ENCODE results near the gene SRBD1.
A peak's percentile ranks its signal among the peaks of the same experiment; 100 is the strongest.
"Not testable (repeated sequence)": the region's sequence is repeated elsewhere in the genome, so short reads cannot be mapped to it uniquely, and the experiment has no call there.

The SRBD1 gene

DNA sequence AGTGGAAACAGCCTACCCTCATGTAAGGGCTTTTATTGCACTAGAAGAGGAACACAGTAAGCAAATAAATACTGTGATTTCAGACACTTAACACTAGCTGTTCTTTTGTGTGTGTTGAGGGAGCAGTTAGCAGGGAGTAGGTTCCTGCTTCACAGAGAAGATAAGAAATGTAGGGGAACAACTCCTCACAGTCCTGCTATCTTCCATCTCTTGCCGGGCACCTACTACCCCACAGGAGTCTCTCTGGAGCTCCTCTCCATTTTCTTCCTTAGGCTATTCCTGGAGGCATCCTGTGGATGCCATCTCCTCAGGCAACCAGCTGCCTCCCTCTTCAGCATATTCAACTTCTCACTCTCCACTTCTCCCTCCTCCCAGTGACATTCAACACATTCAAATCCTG, 145.0 kb downstream of the SRBD1 start:
- peak in 2 of 4 experiments; percentile 2 to 7 for DNase-seq

DNA sequence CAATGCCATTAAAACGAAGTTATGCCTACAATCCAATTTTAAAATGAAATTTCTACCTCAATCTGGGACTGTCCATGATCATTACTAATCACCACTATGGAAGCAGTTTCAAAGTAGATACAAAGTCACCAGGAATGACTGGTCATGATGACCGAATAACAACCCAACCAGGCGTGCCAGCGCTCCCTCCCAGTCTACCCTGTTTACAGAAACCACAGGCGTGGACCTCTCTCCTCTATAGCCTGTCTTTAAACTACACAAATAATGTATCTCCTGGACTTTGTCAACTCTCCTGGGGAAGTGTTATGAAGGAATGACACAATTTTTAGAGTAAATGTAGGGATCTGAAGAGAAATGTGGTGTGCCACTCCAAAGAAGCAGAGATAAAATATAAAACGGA, 150.2 kb downstream of the SRBD1 start:
- DNase-seq, result no peak

DNA sequence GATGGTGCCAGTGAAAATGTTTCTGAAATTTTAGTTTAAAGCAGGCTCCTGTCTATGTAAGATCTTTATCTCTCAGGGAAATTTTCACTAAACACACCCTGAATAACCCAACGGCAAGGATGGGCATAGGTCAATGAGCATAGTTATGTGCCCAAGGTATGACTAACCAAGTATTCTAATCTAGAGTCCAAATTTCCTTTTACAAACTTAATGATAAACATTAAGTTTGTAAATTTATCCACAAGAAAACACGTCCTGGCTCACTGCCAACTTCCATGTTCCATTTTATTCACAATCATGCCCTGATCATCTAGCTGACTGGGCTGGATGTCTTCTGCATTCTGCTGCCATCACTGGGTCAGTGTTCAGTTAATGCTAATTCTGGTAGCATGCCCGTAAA, 151.2 kb downstream of the SRBD1 start:
- no peak for DNase-seq

DNA sequence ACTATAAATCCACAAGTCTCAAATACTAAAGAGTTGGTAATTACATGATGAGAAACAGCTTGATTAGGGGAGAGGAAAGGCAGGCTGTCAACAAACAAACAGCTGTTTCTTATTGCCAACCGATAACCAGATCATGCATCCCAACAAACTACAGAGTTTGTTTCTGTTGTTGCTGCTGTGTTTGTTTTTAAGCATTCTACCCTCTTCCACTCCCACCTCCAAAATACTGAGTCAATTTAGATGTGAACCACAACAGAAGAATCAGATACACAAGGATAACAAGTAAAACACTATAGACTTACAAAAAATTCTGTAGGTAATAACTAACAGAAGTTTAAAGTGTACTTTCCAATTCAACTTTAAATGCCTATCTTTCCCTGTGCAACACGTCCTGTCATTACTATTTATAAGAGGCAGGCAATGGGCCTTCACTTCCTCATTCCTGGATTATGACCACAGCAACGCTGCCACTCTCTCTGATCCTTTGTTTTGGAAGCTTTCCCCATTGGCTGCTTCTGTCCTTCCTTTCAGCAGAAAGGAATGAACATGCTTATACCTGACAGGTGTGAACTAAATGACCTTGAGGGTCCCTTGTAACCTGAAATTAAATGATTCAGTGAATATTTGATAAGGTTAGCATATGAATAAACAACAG, 152.0 kb downstream of the SRBD1 start:
- DNase-seq, result peak; percentile 28 to 58 (median 46)

DNA sequence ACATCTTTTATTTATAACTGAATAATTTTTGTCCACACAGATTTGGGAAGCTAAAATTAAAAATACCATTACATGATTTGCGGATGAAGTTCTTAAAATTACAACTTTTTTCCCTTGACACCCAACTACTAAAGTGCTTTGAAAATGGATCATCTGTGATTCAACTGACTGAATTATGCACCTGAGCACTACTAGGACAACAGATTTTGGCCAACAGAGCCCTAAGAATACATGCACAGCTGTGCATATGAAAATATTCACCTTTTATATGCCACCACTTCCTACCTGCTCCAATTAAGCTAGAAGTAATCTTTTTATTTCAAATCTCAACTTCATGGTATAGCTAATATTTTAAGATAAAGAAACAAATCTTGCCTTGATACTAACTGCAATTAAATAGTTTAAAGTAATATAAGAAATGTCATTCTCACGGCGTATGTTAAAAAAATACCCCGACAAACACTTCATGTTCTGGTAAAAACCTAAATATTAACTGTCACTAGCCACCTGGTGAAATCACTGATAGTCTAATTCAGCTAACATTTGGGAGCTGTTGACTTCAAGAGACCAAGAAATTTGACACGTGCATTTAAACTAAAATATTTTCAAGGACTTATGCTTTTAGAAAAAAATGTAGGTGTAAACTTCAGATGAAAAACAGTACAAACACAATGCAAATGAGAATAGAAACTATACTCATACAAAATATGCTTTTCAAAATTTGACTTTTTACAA, 153.7 kb downstream of the SRBD1 start:
- no peak for DNase-seq

DNA sequence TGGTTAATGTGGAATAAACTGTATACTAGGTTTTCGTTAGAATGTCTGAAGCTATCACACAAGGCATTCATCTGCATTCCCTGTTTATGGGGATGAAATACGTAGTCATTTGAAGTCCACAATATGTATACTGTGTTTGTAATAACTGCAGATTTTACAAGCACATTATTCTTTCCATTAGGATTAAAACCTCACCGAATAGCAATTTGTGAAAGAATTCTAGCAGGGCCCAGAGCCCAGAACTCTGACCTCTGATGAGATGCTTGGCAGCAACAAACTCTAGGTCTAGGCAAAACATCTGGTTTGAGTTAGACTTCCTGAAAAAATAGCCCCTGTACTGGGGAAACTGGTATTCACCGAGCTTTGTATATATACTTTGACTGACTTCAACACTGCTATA, 158.2 kb downstream of the SRBD1 start:
- DNase-seq, result no peak

DNA sequence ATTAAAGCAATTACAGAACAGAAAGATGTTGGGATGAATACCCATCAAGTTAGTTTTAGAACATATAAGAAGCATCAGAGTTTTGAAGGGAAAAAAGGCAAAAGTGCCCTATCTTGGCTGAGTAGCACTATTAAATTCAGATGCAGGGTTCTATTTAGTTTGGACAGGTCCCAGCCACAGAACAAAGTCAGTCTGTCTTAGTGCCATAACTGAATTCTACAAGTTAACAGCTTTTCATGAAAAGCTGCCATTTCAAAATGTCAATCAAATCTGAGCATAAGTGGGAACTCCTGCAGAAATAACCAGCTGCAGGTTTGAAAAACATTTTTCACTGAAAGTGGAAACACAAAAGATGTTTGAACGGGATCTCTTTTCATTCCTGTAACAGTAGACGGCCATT, 160.4 kb downstream of the SRBD1 start:
- DNase-seq, result no peak

DNA sequence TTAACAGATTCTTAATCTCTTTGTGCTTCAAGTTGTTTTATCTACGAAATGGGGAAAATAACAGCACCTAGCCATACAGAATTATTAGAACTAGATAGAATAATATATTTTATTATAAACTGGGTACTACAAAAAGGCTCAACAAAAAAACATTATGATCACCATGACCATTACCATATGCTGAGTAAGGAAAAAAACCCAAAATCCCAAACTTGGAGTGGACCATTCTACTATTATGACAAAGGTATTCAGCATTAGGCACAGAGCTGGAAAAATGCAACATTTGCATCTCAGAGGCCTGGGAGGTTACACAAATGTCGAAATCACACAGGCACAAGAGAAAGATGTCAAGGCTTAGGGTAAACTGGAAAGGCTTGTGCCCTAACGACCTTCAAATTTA, 162.8 kb downstream of the SRBD1 start:
- DNase-seq, result no peak

DNA sequence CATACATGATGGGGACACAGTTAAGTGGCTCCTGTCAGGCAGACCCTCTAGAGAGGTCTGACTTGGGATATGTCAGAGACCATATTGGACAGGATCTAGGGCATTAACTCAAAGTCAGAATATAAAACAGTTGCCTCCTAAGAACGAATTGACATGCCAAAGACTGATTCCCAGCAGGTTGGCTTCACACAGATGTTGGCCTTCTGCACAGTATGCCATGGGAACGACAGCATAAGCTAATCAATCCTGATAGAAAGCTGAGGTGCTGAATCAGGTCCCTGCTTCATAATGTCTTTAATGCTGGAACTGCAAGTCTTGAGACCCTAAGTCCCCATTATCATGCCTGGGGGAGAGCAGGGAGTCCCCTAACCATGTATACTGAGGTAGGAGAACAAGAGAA, 165.1 kb downstream of the SRBD1 start:
- DNase-seq, result no peak

DNA sequence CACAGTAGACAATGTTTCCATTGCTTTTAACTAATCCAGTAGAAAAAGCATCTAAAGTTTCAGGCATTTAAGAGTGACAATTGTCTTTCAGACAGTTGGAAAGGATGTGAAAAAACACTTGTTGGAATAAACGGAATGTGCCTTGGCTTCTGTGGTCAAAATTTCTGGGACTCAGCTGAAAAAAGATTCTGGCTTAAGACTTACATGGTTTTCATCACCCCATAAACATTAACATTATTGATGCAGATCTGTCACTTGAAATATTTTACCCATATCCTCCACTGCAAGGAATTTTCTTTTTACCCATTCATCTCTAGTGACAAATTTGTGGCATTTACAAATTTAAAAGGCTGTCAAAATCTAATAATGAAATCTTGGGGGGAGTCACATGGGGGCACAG, 166.0 kb downstream of the SRBD1 start:
- DNase-seq, result no peak

DNA sequence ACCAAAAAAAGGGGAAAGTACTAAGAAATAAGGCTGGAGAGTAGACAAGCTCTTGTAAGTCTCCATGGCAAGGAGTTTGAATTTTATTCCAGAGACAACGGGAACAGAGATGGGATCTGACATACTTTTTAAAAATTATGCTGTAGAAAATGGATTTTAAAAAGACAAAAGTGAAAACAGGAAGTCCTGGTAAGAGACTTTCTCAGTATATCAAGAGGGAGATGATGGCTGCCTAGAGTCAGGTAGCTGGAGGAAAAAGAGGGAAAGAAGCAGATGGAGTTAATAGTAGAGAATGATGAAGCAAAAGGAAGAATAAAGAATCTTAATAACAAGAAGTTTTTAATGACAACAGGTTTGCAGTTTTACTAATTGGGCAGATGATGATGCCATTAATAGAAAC, 168.1 kb downstream of the SRBD1 start:
- DNase-seq, result no peak

DNA sequence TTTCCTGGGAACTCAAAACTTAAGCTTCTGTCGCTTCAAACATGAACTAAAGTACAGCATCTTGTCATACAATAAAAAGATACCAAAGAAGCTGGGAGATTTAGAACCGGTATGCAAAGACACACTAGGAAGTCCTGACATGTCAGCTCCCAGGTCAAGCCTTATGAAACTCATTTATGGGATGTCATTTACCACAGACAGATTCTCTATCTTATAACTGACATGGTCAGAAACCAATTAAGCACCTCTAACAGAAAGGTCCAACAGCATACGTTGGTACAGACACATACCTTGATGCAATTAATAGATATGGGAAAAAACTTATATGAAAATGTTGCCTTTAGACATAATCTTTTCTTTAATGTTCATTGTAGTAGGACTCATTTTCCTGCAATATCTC, 169.0 kb downstream of the SRBD1 start:
- DNase-seq, result no peak

DNA sequence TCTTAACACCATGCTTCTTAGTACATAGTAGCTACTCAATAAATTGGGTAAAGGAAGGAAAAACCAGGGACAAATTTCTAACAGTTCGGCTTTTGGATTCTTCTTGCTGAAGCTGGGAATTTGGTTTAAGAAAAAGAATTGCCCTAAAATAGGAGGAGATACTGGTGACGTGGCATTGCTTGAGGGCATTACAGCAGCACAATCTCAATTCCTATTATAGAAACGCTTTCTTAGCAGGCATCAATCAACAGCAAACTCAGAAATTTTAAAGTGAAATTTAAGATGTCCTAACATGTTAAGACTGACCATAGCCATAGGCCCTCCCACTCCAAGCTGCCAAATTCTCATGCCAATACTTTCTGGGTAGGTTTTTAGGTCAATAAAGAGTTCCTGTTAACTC, 169.5 kb downstream of the SRBD1 start:
- DNase-seq, result no peak

DNA sequence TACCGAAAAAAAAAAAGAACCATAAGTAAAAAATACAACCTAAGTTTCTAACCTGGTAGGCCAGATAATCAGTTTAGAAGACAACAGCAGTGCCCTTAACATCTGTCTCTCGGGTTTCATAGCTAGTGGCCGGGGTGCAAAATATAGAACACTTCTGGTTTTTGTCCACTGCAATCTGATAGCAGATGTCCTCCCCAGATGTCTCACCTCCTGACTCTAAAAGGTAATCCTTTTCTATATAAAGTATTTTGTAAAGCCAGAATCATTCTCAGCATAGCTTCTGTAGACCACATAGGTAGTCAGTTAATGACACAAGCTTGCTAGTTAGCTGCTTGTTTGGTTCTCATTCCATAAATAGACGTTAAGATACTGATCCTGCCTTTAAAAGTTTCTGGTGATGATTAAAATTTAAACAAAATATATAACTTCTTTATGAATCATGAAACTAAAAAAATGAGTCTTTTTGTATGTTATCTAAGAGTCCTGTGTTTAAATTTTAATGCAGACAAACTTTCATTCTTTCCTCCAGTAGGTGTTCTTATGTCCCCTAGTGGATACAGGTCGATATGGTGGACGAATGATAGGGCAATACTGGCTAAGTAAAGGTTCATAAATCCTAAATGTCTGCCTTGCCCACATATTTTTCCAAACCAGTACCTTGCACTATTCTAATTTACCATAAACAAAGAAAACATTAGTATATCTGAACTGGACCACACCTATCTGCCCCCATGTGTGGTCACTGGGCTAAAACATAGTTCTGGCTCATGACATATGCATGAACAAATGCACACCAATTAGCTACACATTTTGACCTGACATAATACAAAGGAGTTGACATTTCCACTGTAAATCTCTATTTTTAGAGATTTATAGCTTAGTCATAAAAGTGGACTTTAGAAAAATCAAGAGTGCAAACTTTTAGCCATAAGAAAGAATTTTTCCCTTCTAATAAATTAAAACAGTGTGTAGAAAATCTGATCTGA, 171.0 kb downstream of the SRBD1 start:
- DNase-seq, result no peak

DNA sequence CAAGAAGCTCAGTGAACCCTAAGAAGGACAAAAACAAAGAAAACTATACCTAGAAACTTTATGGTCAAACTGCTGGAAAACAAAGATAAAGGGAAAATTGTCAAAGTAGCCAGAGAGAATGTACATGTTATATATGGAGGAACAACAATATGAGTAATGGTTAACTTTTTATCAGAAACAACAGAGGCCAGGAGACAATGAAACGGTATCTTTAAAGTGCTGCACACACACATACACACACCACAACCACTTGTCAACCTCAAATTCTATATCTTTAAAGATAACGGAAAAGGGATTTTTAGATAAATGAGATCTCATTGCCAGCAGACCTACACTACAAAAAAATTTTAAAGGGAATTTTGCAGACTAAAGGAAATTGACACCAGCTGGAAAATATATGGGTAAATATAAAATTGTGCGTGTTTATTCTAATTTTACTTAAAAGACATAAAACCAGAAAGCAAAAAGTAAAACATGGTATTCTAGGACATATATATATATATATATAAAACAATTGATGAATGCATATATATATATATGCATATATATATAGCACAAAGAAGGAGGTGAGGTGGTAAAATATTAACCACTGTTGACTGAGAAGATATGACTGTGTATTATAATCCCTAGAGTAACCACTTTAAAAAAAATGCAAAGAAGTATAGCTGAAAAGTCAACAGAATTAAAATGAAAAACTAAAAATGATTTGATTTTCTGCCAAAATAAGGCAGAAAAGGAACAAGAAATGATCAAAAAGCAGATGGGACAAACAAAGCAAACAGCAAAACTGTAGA, 172.0 kb downstream of the SRBD1 start:
- DNase-seq, result no peak

DNA sequence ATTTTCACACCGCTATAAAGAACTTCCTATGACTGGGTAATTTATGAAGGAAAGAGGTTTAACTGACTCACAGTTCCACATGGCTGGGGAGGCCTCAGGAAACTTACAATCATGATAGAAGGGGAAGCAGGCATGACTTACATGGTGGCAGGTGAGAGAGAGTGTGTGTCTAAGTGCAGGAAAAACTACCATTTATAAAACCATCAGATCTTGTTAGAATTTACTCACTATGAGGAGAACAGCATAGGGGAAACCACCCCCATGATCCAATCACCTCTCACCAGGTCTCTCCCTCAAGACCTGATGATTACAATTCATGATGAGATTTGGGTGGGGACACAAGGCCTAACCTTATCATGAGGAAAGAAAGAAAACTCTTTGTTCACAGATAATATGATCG, 174.6 kb downstream of the SRBD1 start:
- DNase-seq, result no peak

DNA sequence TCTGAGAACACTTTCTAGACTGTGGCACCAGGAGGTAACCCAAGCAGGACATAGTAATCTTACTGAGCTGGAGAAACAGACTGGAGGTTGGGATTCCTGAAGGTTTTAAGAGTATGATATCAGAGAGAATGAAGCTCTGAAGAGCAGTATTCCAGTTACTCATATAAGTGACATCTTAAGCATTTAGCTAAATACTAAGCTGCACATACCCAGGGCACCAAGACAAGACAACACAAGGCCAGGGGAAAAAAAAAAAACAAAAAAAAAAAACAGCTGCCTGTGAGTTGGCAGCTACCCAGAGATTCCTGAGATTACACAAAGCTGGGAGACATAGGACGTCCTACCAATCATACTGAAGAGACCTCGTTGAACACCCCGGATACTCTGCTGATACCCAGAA, 175.8 kb downstream of the SRBD1 start:
- DNase-seq, result no peak

DNA sequence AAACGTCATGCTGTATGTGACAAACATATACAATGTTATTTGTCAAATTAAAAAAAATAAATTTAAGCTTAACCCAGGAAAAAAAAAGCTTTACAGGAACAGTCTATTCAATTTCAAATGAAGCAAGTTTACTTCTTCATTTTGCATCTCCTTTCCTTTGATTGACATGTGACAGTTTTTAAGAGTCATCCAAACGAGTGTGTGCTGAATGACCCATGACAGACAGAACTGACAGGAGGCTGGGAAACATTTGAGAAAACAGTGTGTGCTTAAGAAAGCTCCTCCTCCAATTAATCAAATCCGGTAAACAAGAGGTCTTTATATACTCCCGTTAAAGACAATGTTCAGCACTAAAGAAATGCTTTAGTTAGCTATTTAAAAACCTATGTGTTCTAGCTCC, 177.7 kb downstream of the SRBD1 start:
- peak in 3 of 4 experiments; percentile 4 to 37 (median 26) for DNase-seq

DNA sequence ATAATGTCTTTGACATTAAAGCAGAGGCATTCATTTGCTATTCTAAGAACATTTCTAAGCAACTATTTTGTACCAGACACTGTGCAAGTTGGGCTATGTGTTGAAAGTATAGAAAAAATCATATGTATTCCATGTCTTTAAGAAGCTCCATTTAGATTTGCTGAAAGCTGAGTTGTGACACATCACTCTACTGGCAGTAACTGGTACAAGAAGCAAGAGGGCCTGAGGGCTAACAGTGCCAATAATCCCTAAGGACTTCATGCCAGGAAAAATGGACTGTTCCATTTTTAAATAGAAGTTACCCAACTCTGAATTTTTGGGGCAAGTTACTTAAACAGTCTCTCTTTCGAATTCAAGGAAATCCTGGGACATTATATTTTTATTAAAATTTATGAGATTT, 178.7 kb downstream of the SRBD1 start:
- DNase-seq, result no peak

DNA sequence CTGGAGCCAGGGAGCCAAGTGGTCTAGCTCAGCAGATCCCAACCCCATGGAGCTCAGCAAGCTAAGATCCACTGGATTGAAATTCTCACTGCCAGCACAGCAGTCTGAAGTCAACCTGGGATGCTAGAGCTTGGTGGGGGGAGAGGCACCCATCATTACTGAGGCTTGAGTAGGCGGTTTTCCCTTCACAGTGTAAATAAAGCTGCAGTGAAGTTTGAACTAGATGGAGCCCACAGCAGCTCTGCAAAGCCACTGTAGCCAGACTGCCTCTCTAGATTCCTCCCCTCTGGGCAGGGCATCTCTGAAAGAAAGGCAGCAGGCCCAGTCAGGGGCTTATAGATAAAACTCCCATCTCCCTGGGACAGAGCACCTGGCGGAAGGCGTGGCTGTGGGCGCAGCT, 185.0 kb downstream of the SRBD1 start:
- DNase-seq, result not testable (repeated sequence)

DNA sequence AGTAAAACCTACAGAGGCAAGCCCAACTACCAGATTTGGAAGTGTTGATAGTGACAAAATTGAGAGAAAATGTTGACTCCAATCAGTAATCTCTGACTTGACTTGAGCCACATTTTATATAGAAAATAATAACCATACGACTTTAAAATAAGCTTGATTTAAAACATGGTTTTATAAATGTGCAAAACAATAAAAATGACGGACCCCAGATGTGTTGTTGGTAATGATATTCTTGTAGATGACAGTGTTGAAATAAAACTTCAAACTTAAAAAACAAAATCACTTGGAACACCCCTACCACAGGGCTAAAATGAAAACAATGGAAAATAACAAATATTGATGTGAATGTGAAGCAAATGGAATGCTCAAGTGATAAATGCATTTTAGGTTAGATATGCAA, 188.1 kb downstream of the SRBD1 start:
- DNase-seq, result no peak

DNA sequence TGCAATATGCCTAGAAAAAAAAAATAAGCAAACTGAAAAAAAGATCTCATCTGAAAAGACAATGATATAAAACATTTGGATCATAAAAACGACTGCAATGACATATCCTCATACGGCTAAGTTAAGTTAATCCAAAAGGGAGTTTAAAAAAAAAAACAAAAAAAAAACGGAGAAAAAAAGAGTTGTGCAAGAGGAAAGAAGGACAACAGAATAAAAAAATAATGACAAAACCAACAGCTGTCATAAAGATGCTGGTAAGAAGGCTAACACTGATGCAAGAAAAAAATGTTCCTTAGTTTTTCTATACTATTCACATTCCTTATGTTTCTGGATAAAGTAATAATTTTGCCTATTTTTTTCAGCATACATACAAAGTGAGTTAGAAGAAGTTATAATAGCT, 192.5 kb downstream of the SRBD1 start:
- DNase-seq, result no peak

Measured in suppressor macrophage (primary cell).